HCT116 (cell line): ENCODE data around the gene CHST11. TPM values are rescaled to one million over a fixed set of nuclear protein-coding genes. Genes with fewer than 3 reads are reported as not detected.

Experiments used
- ATAC-seq: fragments of 200-7000 bp; cut with Tn5 transposase; 2 replicates; pipeline ENCODE4 v1.9.1; 2020; ENCODE audit warnings: mild to moderate bottlenecking, moderate library complexity
- BruUV-seq: library from RNA; stranded (reverse); fragments of 400-500 nt; replicated peaks from 2 replicates; lab custom pipeline; 2021; lab: Mats Ljungman, UMichigan
- CTCF ChIA-PET: fragments of 300-600 bp; sonication (Branson Sonifier 250); formaldehyde crosslinking; loops from one replicate; lab custom pipeline; 2021; ENCODE audit warnings: antibody characterized with exemption; lab: Charles Lee
- POLR2A ChIA-PET: fragments of 300-600, 350-600 bp; sonication (Branson Sonifier 250); formaldehyde crosslinking; loops from one replicate; lab custom pipeline; 2021; ENCODE audit warnings: antibody characterized with exemption; lab: Charles Lee
- RAD21 ChIA-PET, 2 experiments: fragments of 300-600 bp; sonication (Branson Sonifier 250); formaldehyde crosslinking; loops; one replicate each; lab custom pipeline; 2023; ENCODE audit warnings: low total read pairs in 2 of 2; ENCODE audit not compliant: uncharacterized antibody in 2 of 2, unreplicated experiment in 2 of 2, low non-redundant PET in 1 of 2; lab: Charles Lee
- DNase-seq: peaks from one replicate; pipeline ENCODE4 v3.0.0-alpha.2; 2010; ENCODE audit warnings: low read depth, low spot score
- H2AFZ ChIP-seq: fragments of 200-600 bp; shearing (Covaris generic), sonication (generic); 2 replicates; pipeline ENCODE4 v1.6.1; 2017; ENCODE audit warnings: low read depth, mixed run types, mixed read lengths, antibody characterized with exemption, low read length; ENCODE audit not compliant: poor library complexity, severe bottlenecking
- H3K27ac ChIP-seq: 2 replicates; pipeline ENCODE4 v1.5.1; 2012; ENCODE audit warnings: low read depth, low read length
- H3K27me3 ChIP-seq: fragments of 200-600 bp; sonication (generic); 2 replicates; pipeline ENCODE4 v1.6.1; 2016; ENCODE audit warnings: mixed run types, low read length, mixed read lengths; ENCODE audit not compliant: insufficient read depth
- H3K36me3 ChIP-seq, 2 experiments: fragments of 200-500 bp in 1 of 2; fragments of 200-600 bp in 1 of 2; sonication (Bioruptor generic) in 1 of 2; sonication (generic) in 1 of 2; 2 replicates each; pipeline versions ENCODE4 v1.5.1 to v1.6.1; 2014 to 2016; ENCODE audit warnings: low read length in 2 of 2, inconsistent platforms in 1 of 2, mixed read lengths in 1 of 2, mixed run types in 1 of 2; ENCODE audit not compliant: insufficient read depth in 2 of 2, control insufficient read depth in 1 of 2
- H3K4me1 ChIP-seq, 2 experiments: fragments of 200-600 bp in 1 of 2; sonication (generic) in 1 of 2; 2 replicates each; pipeline versions ENCODE4 v1.5.1 to v1.6.1; 2012 to 2017; ENCODE audit warnings: low read length in 2 of 2, inconsistent platforms in 1 of 2, mild to moderate bottlenecking in 1 of 2, mixed read lengths in 1 of 2, mixed run types in 1 of 2, moderate library complexity in 1 of 2; ENCODE audit not compliant: insufficient read depth in 2 of 2, control insufficient read depth in 1 of 2
- H3K4me2 ChIP-seq: fragments of 200-600 bp; sonication (generic); 2 replicates; pipeline ENCODE4 v1.6.1; 2017; ENCODE audit warnings: mixed run types, low read length, mixed read lengths
- H3K4me3 ChIP-seq, 2 experiments: fragments of 200-600 bp in 1 of 2; sonication (generic) in 1 of 2; replicated peaks in 1 of 2; 2 replicates each; pipeline ENCODE4 v1.5.1; 2011 to 2016; ENCODE audit warnings: low read length in 2 of 2, control low read depth in 1 of 2, low read depth in 1 of 2, mild to moderate bottlenecking in 1 of 2, mixed read lengths in 1 of 2, mixed run types in 1 of 2
- H3K79me2 ChIP-seq: fragments of 200-600 bp; sonication (generic); 2 replicates; pipeline ENCODE4 v1.6.1; 2017; ENCODE audit warnings: mild to moderate bottlenecking, mixed run types, low read length, moderate library complexity, mixed read lengths; ENCODE audit not compliant: insufficient read depth
- H3K9ac ChIP-seq: fragments of 200-600 bp; sonication (generic); 2 replicates; pipeline ENCODE4 v1.6.1; 2016; ENCODE audit warnings: low read length, mixed read lengths
- H3K9me2 ChIP-seq: fragments of 200-600 bp; sonication (generic), shearing (Covaris generic); 2 replicates; pipeline ENCODE4 v1.6.1; 2017; ENCODE audit warnings: mixed run types, mild to moderate bottlenecking, moderate library complexity; ENCODE audit not compliant: insufficient read depth
- H3K9me3 ChIP-seq, 2 experiments: fragments of 200-500 bp in 1 of 2; fragments of 200-600 bp in 1 of 2; sonication (Bioruptor generic) in 1 of 2; sonication (generic) in 1 of 2; 2 replicates each; pipeline ENCODE4 v1.6.1; 2014 to 2017; ENCODE audit warnings: low read length in 2 of 2, mixed read lengths in 2 of 2, inconsistent platforms in 1 of 2, low read depth in 1 of 2, mild to moderate bottlenecking in 1 of 2, mixed run types in 1 of 2, moderate library complexity in 1 of 2; ENCODE audit not compliant: control insufficient read depth in 1 of 2, insufficient read depth in 1 of 2
- H4K20me1 ChIP-seq: fragments of 200-600 bp; sonication (generic), shearing (Covaris generic); 2 replicates; pipeline ENCODE4 v1.6.1; 2017; ENCODE audit warnings: mixed run types, mild to moderate bottlenecking, moderate library complexity; ENCODE audit not compliant: insufficient read depth
- EGR1 ChIP-seq: IDR thresholded peaks from 2 replicates; pipeline ENCODE4 v1.6.1; 2012; ENCODE audit warnings: low read depth
- ELF1 ChIP-seq: IDR thresholded peaks from 2 replicates; pipeline ENCODE4 v1.6.1; 2012; ENCODE audit warnings: low read depth, borderline replicate concordance
- EZH2phosphoT487 ChIP-seq: fragments of 200-600 bp; IDR thresholded peaks from 2 replicates; pipeline ENCODE4 v1.6.1; 2018; ENCODE audit warnings: antibody characterized with exemption, borderline replicate concordance
- POLR2A ChIP-seq: IDR thresholded peaks from 2 replicates; pipeline ENCODE4 v1.7.0; 2011; ENCODE audit warnings: borderline replicate concordance; ENCODE audit not compliant: insufficient read depth, insufficient read length; ENCODE audit errors: extremely low read depth
- POLR2AphosphoS5 ChIP-seq: IDR thresholded peaks from 2 replicates; pipeline ENCODE4 v1.6.1; 2011; ENCODE audit warnings: mild to moderate bottlenecking, low read depth, low read length, moderate library complexity
- RAD21 ChIP-seq: IDR thresholded peaks from 2 replicates; pipeline ENCODE4 v1.6.1; 2012; ENCODE audit warnings: low read depth, mild to moderate bottlenecking
- REST ChIP-seq: IDR thresholded peaks from 2 replicates; pipeline ENCODE4 v1.6.1; 2012; ENCODE audit warnings: low read depth
- SIN3A ChIP-seq: IDR thresholded peaks from 2 replicates; pipeline ENCODE4 v1.6.1; 2012; ENCODE audit warnings: low read depth
- TCF7L2 ChIP-seq: IDR thresholded peaks from 2 replicates; pipeline ENCODE4 v1.7.0; 2011; ENCODE audit warnings: borderline replicate concordance, inconsistent platforms; ENCODE audit not compliant: insufficient read depth, insufficient read length; ENCODE audit errors: extremely low read depth
- YY1 ChIP-seq: IDR thresholded peaks from 2 replicates; pipeline ENCODE4 v1.6.1; 2011; ENCODE audit warnings: low read length, low read depth, moderate library complexity, mild to moderate bottlenecking; ENCODE audit not compliant: insufficient replicate concordance; ENCODE audit errors: extremely low read depth
- intact Hi-C: fragments of 100-400 bp; cut with micrococcal nuclease; formaldehyde crosslinking; loops from 2 replicates; pipeline ENCODE4 v1.10.0; 2022
- total RNA-seq: library from RNA; stranded (reverse); gene quantifications from one replicate; pipeline ENCODE4 v1.2.1, GENCODE V29; 2021; ENCODE audit not compliant: unreplicated experiment

The CHST11 gene
- total RNA-seq, 1 experiment from 2014 or later, result 10.1 TPM

GRCh38 chr12:104425614-104426013 lies 31.1 kb upstream of the CHST11 start:
- H3K36me3 ChIP-seq, result no peaks in the 10 kb centered on the region
- no peaks in the 10 kb centered on the region for H3K9me3 ChIP-seq
- intact Hi-C loops, result no loop called here
- peaks cover 7% of the 10 kb centered on the region; the same call in 1 of the 2 replicates for H3K27me3 ChIP-seq
- DNase-seq (no peak), ATAC-seq (no peak)
- TF ChIP-seq SIN3A (no peak), POLR2A (no peak), YY1 (no peak), ELF1 (no peak), RAD21 (no peak), REST (no peak), TCF7L2 (no peak), EZH2phosphoT487 (no peak), POLR2AphosphoS5 (no peak), EGR1 (no peak)
- H3K4me1 ChIP-seq, result peaks cover 26 to 44% of the 10 kb centered on the region in 2 experiments
- H3K4me2 ChIP-seq, result no peak overlapping the region
- ChIA-PET RAD21 (no interaction called here), CTCF (no interaction called here), POLR2A (no interaction called here)
- H2AFZ ChIP-seq, result no peak overlapping the region
- no peaks in the 10 kb centered on the region for H3K9me2 ChIP-seq
- no peaks in the 10 kb centered on the region for H3K79me2 ChIP-seq
- no TSS peak for BruUV-seq
- H3K27ac ChIP-seq, result no peak overlapping the region
- no peak overlapping the region for H3K4me3 ChIP-seq
- H3K9ac ChIP-seq, result no peak overlapping the region
- no peaks in the 10 kb centered on the region for H4K20me1 ChIP-seq
